22Rv1 (cell line): ENCODE measurements around the gene DUOX1.
"Not testable (repeated sequence)": the region's sequence is repeated elsewhere in the genome, so short reads cannot be mapped to it uniquely, and the experiment has no call there.

Experiments used
- ZFX ChIP-seq: fragments of 450-650 bp; IDR thresholded peaks from 2 replicates; pipeline ENCODE4 v1.6.1; 2017; ENCODE audit warnings: antibody characterized with exemption, borderline replicate concordance
- TF ChIP-seq, protein P1 (sequence below): fragments of 450-650 bp; IDR thresholded peaks from 2 replicates; pipeline ENCODE4 v1.5.1; 2017; ENCODE audit warnings: mild to moderate bottlenecking

DNA sequence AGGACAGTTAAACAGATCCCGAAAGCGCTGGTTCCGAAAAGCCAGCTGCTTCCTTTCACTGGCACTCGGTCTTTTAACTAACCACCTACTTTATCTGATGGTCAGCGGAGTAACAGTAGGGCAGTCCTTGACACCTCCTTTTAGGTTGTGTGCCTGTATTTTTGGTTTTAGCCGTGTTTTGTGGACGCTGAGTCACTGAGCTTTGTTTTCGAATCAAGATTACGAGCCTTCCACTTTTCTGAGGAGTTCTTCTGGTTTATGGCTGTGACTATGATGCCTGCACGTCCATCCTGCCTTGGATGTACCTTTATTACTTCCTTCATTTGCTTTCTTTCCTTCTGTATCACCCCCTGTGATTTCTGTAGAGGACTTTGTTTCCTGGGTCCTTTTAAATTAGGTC is 47.4 kb upstream of the DUOX1 start:
- TF ChIP-seq, protein P1, sequence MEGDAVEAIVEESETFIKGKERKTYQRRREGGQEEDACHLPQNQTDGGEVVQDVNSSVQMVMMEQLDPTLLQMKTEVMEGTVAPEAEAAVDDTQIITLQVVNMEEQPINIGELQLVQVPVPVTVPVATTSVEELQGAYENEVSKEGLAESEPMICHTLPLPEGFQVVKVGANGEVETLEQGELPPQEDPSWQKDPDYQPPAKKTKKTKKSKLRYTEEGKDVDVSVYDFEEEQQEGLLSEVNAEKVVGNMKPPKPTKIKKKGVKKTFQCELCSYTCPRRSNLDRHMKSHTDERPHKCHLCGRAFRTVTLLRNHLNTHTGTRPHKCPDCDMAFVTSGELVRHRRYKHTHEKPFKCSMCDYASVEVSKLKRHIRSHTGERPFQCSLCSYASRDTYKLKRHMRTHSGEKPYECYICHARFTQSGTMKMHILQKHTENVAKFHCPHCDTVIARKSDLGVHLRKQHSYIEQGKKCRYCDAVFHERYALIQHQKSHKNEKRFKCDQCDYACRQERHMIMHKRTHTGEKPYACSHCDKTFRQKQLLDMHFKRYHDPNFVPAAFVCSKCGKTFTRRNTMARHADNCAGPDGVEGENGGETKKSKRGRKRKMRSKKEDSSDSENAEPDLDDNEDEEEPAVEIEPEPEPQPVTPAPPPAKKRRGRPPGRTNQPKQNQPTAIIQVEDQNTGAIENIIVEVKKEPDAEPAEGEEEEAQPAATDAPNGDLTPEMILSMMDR, result not testable (repeated sequence)
- not testable (repeated sequence) for TF ChIP-seq ZFX
